ENCODE data around the gene ZNF689. TPM values are rescaled to one million over a fixed set of nuclear protein-coding genes. Genes with fewer than 3 reads are reported as not detected.

Gene ZNF689
- total and polyA plus RNA-seq, 2 of the 13 experiments (the other 11 are each of a cell fraction or from before 2014, with no cell fraction given), result 9.7 to 19.5 TPM

- TF ChIP-seq, protein P1, sequence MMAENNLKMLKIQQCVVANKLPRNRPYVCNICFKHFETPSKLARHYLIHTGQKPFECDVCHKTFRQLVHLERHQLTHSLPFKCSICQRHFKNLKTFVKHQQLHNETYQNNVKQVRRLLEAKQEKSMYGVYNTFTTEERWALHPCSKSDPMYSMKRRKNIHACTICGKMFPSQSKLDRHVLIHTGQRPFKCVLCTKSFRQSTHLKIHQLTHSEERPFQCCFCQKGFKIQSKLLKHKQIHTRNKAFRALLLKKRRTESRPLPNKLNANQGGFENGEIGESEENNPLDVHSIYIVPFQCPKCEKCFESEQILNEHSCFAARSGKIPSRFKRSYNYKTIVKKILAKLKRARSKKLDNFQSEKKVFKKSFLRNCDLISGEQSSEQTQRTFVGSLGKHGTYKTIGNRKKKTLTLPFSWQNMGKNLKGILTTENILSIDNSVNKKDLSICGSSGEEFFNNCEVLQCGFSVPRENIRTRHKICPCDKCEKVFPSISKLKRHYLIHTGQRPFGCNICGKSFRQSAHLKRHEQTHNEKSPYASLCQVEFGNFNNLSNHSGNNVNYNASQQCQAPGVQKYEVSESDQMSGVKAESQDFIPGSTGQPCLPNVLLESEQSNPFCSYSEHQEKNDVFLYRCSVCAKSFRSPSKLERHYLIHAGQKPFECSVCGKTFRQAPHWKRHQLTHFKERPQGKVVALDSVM (CRISPR knock-in tag; IDR thresholded peaks at IDR 0.05), result 0 out of 2 replicates have a peak, but pooled peaks have one; percentile 34
- TF ChIP-seq ZSCAN31 (CRISPR knock-in tag; IDR thresholded peaks at IDR 0.05; ENCODE audit: low read depth) (no peak), LBX2 (CRISPR knock-in tag; IDR thresholded peaks at IDR 0.05; ENCODE audit: borderline replicate concordance) (no peak), CCDC6 (CRISPR knock-in tag; IDR thresholded peaks at IDR 0.05) (no peak; the same call in 1 of the 2 replicates), ZNF792 (CRISPR knock-in tag; IDR thresholded peaks at IDR 0.05) (no peak), REL (CRISPR knock-in tag; conservative IDR thresholded peaks at IDR 0.05) (no peak), PHB2 (IDR thresholded peaks at IDR 0.05; ENCODE audit: partially characterized antibody) (no peak), NFE2L2 (IDR thresholded peaks at IDR 0.05; ENCODE audit: low read length) (no peak), ZEB1 (IDR thresholded peaks at IDR 0.05; ENCODE audit: insufficient replicate concordance, low read depth) (no peak), HNRNPH1 (optimal IDR thresholded peaks at IDR 0.05; ENCODE audit: low read depth, low read length) (no peak)
- TF ChIP-seq, protein P2, sequence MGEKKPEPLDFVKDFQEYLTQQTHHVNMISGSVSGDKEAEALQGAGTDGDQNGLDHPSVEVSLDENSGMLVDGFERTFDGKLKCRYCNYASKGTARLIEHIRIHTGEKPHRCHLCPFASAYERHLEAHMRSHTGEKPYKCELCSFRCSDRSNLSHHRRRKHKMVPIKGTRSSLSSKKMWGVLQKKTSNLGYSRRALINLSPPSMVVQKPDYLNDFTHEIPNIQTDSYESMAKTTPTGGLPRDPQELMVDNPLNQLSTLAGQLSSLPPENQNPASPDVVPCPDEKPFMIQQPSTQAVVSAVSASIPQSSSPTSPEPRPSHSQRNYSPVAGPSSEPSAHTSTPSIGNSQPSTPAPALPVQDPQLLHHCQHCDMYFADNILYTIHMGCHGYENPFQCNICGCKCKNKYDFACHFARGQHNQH (CRISPR knock-in tag; IDR thresholded peaks at IDR 0.05), result no peak
- TF ChIP-seq, protein P3, sequence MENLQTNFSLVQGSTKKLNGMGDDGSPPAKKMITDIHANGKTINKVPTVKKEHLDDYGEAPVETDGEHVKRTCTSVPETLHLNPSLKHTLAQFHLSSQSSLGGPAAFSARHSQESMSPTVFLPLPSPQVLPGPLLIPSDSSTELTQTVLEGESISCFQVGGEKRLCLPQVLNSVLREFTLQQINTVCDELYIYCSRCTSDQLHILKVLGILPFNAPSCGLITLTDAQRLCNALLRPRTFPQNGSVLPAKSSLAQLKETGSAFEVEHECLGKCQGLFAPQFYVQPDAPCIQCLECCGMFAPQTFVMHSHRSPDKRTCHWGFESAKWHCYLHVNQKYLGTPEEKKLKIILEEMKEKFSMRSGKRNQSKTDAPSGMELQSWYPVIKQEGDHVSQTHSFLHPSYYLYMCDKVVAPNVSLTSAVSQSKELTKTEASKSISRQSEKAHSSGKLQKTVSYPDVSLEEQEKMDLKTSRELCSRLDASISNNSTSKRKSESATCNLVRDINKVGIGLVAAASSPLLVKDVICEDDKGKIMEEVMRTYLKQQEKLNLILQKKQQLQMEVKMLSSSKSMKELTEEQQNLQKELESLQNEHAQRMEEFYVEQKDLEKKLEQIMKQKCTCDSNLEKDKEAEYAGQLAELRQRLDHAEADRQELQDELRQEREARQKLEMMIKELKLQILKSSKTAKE (CRISPR knock-in tag; IDR thresholded peaks at IDR 0.05; ENCODE audit: borderline replicate concordance), result no peak
- TF ChIP-seq, protein P4, sequence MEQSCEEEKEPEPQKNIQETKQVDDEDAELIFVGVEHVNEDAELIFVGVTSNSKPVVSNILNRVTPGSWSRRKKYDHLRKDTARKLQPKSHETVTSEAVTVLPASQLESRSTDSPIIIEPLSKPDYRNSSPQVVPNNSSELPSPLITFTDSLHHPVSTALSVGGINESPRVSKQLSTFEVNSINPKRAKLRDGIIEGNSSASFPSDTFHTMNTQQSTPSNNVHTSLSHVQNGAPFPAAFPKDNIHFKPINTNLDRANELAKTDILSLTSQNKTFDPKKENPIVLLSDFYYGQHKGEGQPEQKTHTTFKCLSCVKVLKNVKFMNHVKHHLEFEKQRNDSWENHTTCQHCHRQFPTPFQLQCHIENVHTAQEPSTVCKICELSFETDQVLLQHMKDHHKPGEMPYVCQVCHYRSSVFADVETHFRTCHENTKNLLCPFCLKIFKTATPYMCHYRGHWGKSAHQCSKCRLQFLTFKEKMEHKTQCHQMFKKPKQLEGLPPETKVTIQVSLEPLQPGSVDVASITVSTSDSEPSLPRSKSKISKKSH (CRISPR knock-in tag; IDR thresholded peaks at IDR 0.05; ENCODE audit: borderline replicate concordance), result peak; percentile 23; the same call in 1 of the 2 replicates
- TF ChIP-seq, protein P5, sequence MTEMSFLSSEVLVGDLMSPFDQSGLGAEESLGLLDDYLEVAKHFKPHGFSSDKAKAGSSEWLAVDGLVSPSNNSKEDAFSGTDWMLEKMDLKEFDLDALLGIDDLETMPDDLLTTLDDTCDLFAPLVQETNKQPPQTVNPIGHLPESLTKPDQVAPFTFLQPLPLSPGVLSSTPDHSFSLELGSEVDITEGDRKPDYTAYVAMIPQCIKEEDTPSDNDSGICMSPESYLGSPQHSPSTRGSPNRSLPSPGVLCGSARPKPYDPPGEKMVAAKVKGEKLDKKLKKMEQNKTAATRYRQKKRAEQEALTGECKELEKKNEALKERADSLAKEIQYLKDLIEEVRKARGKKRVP (CRISPR knock-in tag; IDR thresholded peaks at IDR 0.05), result peak in 1 of 2 experiments; percentile 7; a peak in 1 of 4 replicates
Measured at GRCh38 chr16:30656974-30657865, 47.0 kb upstream of the ZNF689 start (continued).

Data from HepG2 (cell line).